Measurements from ENCODE around the gene AQP9. TPM values are rescaled to one million over a fixed set of nuclear protein-coding genes. Genes with fewer than 3 reads are reported as not detected.

AQP9 gene
- total RNA-seq, 1 donor from 2014 or later = 60.3 TPM

DNA sequence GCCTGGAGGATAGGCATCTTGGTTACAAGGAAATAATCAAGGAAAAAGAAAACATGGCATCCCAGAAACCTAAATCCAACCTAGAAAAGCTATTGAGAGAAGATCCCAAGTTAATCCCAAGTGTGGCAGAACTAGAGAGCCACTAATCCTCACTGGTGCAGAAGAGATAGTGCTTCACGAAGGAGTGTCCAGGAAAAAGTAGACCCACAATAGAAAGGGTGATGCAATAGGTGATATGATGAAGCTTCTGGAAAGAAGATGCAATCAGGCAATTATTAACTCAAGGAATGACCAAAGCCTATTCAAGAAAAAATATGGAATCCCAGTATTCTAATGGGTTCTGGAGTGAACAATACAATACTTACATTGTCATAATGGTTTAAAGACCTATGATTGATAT lies 95.2 kb downstream of the AQP9 start:
- Histone ChIP-seq H3K27me3 (ENCODE audit: low read depth) (no peaks in the 10 kb centered on the region), H3K4me1 (peaks cover 5% of the 10 kb centered on the region), H3K9me3 (no peaks in the 10 kb centered on the region), H3K36me3 (no peaks in the 10 kb centered on the region), H3K4me3 (no peak overlapping the region), H3K27ac (no peak overlapping the region)
- TF ChIP-seq, protein P1, sequence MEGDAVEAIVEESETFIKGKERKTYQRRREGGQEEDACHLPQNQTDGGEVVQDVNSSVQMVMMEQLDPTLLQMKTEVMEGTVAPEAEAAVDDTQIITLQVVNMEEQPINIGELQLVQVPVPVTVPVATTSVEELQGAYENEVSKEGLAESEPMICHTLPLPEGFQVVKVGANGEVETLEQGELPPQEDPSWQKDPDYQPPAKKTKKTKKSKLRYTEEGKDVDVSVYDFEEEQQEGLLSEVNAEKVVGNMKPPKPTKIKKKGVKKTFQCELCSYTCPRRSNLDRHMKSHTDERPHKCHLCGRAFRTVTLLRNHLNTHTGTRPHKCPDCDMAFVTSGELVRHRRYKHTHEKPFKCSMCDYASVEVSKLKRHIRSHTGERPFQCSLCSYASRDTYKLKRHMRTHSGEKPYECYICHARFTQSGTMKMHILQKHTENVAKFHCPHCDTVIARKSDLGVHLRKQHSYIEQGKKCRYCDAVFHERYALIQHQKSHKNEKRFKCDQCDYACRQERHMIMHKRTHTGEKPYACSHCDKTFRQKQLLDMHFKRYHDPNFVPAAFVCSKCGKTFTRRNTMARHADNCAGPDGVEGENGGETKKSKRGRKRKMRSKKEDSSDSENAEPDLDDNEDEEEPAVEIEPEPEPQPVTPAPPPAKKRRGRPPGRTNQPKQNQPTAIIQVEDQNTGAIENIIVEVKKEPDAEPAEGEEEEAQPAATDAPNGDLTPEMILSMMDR (IDR thresholded peaks at IDR 0.05) = no peak
- DNase-seq = no peak
- ATAC-seq = no peak
- intact Hi-C loops (cut with DNase I) = no loop called here

Other genes starting within 250 kb of the AQP9 start
- gene ALDH1A2, start 72.7 kb upstream of the AQP9 start, total RNA-seq = 49.4 TPM